IPS DF 6.9 (cell line): ENCODE data around the gene TMEM190.
"Not testable (repeated sequence)": the region's sequence is repeated elsewhere in the genome, so short reads cannot be mapped to it uniquely, and the experiment has no call there.

Experiments used
- DNase-seq: peaks from one replicate; pipeline ENCODE4 v3.0.0-alpha.2; 2013; ENCODE audit warnings: low read depth, low spot score
- H3K27ac ChIP-seq: one replicate; pipeline ENCODE4 v1.5.1; 2013; ENCODE audit warnings: low read length, control low read depth
- H3K27me3 ChIP-seq: 2 replicates; pipeline ENCODE4 v1.6.1; 2013; ENCODE audit warnings: mild to moderate bottlenecking, low read length; ENCODE audit not compliant: control insufficient read depth, insufficient read depth
- H3K36me3 ChIP-seq: 2 replicates; pipeline ENCODE4 v1.6.1; 2013; ENCODE audit warnings: low read length; ENCODE audit not compliant: control insufficient read depth, insufficient read depth
- H3K4me1 ChIP-seq: 2 replicates; pipeline ENCODE4 v1.6.1; 2013; ENCODE audit warnings: low read length; ENCODE audit not compliant: control insufficient read depth, insufficient read depth
- H3K4me3 ChIP-seq: 2 replicates; pipeline ENCODE4 v1.5.1; 2013; ENCODE audit warnings: mild to moderate bottlenecking, low read length
- H3K9me3 ChIP-seq: 2 replicates; pipeline ENCODE4 v1.6.1; 2013; ENCODE audit warnings: low read length, inconsistent platforms; ENCODE audit not compliant: control insufficient read depth, insufficient read depth
- WGBS: extraction: QIAGEN DNeasy Blood & Tissue Kit; methylation state at CpG from one replicate; pipeline ENCODE4 v1.1.7; 2013; ENCODE audit warnings: mixed read lengths, missing lambda C conversion rate; ENCODE audit not compliant: insufficient read length, insufficient coverage; 5-methylcytosine and 5-hydroxymethylcytosine counted together

TMEM190 gene

GRCh38 chr19:55391702-55392615 lies 15.3 kb downstream of the TMEM190 start:
- Histone ChIP-seq H3K4me1 (peaks cover 11% of the 10 kb centered on the region), H3K27me3 (no peaks in the 10 kb centered on the region), H3K36me3 (peaks cover 26% of the 10 kb centered on the region), H3K27ac (no peak overlapping the region), H3K4me3 (no peak overlapping the region), H3K9me3 (no peaks in the 10 kb centered on the region)
- WGBS: no CpG with 5 or more reads among the region's 18 CpGs
- no peak for DNase-seq

DNA sequence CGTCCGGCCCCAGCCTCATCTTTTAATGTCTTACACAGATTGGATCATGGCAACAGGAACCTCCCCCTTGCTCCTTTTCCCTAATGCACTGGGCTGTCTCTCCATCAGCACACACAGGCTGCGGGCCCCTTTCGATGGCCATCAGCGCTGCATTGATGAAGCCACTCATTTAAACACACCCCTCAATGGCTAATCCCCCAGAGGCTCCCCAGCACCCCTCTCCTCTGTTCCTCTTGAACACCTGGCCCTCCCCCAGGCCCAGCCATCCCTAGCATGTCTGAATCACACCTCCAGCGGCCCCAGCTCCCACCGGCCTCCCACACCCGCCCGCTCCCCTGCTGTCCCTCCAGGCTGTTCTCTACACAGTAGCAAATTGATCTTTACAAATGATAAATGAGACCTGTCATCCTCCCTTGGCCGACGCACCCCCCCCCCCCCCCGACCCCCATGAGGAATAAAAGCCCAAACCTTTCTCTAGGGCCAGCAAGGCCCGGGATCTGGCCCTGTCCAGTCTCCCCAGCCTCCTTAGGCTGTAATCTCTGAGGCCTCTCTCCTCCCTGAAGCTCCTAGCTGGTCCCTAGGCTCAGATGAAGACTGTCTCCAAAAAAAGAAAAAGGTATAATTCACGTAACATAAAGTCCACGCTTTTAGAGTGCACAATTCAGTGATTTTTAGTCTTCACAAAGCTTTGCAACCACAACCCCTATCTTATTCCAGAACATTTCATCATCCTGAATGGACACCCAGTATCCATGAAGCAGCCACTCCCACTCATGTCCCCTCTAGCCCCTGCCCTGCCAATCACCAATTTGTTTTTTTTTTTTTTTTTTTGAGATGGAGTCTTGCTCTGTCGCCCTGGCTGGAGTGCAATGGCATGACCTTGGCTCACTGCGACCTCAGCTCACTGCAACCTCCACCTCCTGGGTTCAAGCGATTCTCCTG lies 16.5 kb downstream of the TMEM190 start:
- DNase-seq: no peak
- Histone ChIP-seq H3K9me3 (no peaks in the 10 kb centered on the region), H3K4me3 (no peak overlapping the region), H3K36me3 (peaks cover 16% of the 10 kb centered on the region), H3K4me1 (peaks cover 8% of the 10 kb centered on the region; the same call in 1 of the 2 replicates), H3K27me3 (no peaks in the 10 kb centered on the region), H3K27ac (no peak overlapping the region)
- WGBS: no CpG with 5 or more reads among the region's 18 CpGs

- Histone ChIP-seq H3K27ac (no peak overlapping the region), H3K27me3 (no peaks in the 10 kb centered on the region), H3K36me3 (peaks cover 18% of the 10 kb centered on the region), H3K9me3 (no peaks in the 10 kb centered on the region), H3K4me1 (0 out of 2 replicates have a peak, but pooled peaks cover 2% of the 10 kb centered on the region), H3K4me3 (no peak overlapping the region)
- no CpG with 5 or more reads among the region's 12 CpGs for WGBS
- no peak for DNase-seq
These were observed 21.7 kb downstream of the TMEM190 start for GRCh38 chr19:55398200-55398925.

GRCh38 chr19:55400281-55401087 lies 23.9 kb downstream of the TMEM190 start:
- 0 out of 2 replicates have a peak, but pooled peaks cover 2% of the 10 kb centered on the region for H3K4me1 ChIP-seq
- no CpG with 5 or more reads among the region's 14 CpGs for WGBS
- H3K27ac ChIP-seq: no peak overlapping the region
- peaks cover 29% of the 10 kb centered on the region for H3K36me3 ChIP-seq
- H3K27me3 ChIP-seq: no peaks in the 10 kb centered on the region
- H3K9me3 ChIP-seq: no peaks in the 10 kb centered on the region
- no peak overlapping the region for H3K4me3 ChIP-seq
- no peak for DNase-seq

DNA sequence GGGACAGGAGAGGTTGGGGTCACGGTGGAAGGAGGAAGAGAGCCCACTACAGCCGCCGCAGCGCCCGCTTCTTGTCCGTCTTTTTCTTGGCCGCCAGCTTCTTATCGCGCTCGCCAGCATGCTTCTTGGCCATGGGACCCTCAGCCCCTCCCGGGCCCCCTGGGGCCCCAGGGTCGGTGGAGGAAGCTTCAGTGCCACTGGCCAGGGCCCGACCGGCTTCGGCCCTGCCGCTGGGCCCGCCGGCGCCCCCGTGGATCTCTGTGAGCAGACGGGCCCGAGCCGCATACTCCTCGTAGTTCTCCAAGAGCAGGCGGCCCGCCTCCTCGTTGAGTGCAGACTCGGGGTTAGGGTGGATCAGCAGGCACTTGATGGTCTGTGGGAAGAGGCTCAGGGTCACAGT lies 24.8 kb downstream of the TMEM190 start:
- not testable (repeated sequence) for H3K27me3 ChIP-seq, H3K9me3 ChIP-seq, H3K4me3 ChIP-seq, DNase-seq, H3K27ac ChIP-seq, H3K4me1 ChIP-seq
- peaks cover 30% of the 10 kb centered on the region for H3K36me3 ChIP-seq
- no CpG with 5 or more reads among the region's 28 CpGs for WGBS

DNA sequence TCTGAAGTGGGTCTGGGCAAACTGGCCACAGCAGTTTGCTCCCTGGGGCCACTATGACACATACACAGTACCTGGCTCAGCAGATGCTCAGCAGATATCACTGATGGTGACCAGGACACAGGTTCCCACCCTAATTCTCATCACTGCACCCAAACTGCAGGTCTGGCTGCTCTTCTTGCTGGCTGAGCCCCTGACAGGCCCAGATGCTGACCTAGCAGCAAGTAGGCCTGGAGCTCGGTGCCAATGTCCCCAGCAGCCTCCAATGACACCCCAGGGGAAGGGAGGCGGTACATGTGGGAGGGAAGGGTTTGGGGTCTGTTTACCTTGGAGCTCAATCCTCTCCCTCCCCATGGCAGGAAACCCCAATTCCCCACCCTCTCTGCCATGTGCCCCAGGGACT lies 25.9 kb downstream of the TMEM190 start:
- DNase-seq: no peak
- Histone ChIP-seq H3K36me3 (peaks cover 30% of the 10 kb centered on the region), H3K9me3 (no peaks in the 10 kb centered on the region), H3K27me3 (no peaks in the 10 kb centered on the region), H3K4me1 (peaks cover 6% of the 10 kb centered on the region; the same call in 1 of the 2 replicates), H3K27ac (no peak overlapping the region), H3K4me3 (no peak overlapping the region; the same call in 1 of the 2 replicates)
- WGBS: no CpG with 5 or more reads among the region's 2 CpGs

DNA sequence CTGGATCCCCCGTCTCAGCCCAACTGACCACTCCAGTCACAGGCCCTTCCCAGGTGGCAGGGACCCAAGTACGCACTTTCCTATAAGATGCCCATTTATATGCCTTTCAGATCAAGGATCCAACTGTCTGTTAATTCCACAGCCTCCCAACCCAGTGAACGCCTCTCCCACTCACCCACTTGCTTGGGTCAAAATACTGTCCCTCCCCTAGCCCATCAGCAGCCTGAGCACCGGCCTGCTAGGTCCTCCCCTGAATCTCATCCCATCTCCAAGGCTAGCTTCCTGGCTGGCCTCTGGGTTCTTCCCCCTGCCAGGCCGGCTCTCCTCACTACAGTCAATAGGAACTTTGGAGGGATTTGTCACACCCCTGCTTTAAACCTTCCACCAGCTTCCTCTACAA lies 29.0 kb downstream of the TMEM190 start:
- no peak overlapping the region for H3K27ac ChIP-seq
- H3K9me3 ChIP-seq: no peaks in the 10 kb centered on the region
- no CpG with 5 or more reads among the region's 5 CpGs for WGBS
- H3K4me1 ChIP-seq: peaks cover 9% of the 10 kb centered on the region; the same call in 1 of the 2 replicates
- H3K4me3 ChIP-seq: no peak overlapping the region
- DNase-seq: no peak
- H3K36me3 ChIP-seq: peaks cover 30% of the 10 kb centered on the region
- no peaks in the 10 kb centered on the region for H3K27me3 ChIP-seq

- no peaks in the 10 kb centered on the region for H3K9me3 ChIP-seq
- no peak for DNase-seq
- H3K4me3 ChIP-seq: peak overlapping the region; percentile 85; the same call in 1 of the 2 replicates
- H3K36me3 ChIP-seq: peaks cover 26% of the 10 kb centered on the region
- WGBS: no CpG with 5 or more reads among the region's 14 CpGs
- H3K27ac ChIP-seq: no peak overlapping the region
- no peaks in the 10 kb centered on the region for H3K27me3 ChIP-seq
- peaks cover 9% of the 10 kb centered on the region; the same call in 1 of the 2 replicates for H3K4me1 ChIP-seq
These were observed 29.6 kb downstream of the TMEM190 start for GRCh38 chr19:55406091-55406825.
